ENCODE results near the gene ZNF554. TPM values are rescaled to one million over a fixed set of nuclear protein-coding genes. Genes with fewer than 3 reads are reported as not detected.

Gene ZNF554
- total RNA-seq, 1 donor from 2014 or later, result 8.6 TPM

DNA sequence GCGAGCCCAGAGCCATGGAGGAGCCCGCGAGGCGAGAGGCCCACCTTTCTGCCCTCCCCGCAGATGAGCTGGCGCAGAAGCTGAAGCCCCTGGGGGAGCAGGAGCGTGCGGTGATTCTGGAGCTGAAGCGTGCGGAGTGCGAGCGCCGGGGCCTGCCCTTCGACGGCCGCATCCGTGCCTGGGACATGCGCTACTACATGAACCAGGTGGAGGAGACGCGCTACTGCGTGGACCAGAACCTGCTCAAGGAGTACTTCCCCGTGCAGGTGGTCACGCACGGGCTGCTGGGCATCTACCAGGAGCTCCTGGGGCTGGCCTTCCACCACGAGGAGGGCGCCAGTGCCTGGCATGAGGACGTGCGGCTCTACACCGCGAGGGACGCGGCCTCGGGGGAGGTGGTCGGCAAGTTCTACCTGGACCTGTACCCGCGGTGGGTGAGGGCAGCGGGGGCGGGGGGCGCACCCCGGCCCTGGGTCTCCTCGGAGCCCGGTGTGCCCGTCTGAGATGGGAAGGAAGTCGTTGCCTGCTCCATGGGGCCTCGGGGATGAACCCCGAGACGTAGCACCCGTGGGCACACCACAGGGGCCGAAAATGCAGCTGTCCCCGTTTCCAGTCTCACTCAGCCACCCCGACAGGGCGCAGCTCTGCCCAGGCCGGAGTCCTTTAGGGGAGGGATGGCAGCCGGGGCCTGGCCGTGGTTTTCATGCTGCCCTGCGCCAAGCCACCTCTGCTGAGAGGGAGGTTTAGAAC is 12.1 kb upstream of the ZNF554 start:
- H3K4me3 Mint-ChIP-seq, result no peak overlapping the region
- no peaks in the 10 kb centered on the region for H3K27me3 Mint-ChIP-seq (ENCODE audit: low read depth)
- no peaks in the 10 kb centered on the region for H3K9me3 Mint-ChIP-seq
- no peaks in the 10 kb centered on the region for H3K4me1 Mint-ChIP-seq
- TF ChIP-seq, protein P1, sequence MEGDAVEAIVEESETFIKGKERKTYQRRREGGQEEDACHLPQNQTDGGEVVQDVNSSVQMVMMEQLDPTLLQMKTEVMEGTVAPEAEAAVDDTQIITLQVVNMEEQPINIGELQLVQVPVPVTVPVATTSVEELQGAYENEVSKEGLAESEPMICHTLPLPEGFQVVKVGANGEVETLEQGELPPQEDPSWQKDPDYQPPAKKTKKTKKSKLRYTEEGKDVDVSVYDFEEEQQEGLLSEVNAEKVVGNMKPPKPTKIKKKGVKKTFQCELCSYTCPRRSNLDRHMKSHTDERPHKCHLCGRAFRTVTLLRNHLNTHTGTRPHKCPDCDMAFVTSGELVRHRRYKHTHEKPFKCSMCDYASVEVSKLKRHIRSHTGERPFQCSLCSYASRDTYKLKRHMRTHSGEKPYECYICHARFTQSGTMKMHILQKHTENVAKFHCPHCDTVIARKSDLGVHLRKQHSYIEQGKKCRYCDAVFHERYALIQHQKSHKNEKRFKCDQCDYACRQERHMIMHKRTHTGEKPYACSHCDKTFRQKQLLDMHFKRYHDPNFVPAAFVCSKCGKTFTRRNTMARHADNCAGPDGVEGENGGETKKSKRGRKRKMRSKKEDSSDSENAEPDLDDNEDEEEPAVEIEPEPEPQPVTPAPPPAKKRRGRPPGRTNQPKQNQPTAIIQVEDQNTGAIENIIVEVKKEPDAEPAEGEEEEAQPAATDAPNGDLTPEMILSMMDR (conservative IDR thresholded peaks at IDR 0.05), result no peak
- DNase-seq (ENCODE audit: low read depth, low spot score), result no peak
- peaks cover 10% of the 10 kb centered on the region for H3K36me3 Mint-ChIP-seq (ENCODE audit: low read depth)
- no peak overlapping the region for H3K27ac Mint-ChIP-seq (ENCODE audit: unreplicated experiment)

DNA sequence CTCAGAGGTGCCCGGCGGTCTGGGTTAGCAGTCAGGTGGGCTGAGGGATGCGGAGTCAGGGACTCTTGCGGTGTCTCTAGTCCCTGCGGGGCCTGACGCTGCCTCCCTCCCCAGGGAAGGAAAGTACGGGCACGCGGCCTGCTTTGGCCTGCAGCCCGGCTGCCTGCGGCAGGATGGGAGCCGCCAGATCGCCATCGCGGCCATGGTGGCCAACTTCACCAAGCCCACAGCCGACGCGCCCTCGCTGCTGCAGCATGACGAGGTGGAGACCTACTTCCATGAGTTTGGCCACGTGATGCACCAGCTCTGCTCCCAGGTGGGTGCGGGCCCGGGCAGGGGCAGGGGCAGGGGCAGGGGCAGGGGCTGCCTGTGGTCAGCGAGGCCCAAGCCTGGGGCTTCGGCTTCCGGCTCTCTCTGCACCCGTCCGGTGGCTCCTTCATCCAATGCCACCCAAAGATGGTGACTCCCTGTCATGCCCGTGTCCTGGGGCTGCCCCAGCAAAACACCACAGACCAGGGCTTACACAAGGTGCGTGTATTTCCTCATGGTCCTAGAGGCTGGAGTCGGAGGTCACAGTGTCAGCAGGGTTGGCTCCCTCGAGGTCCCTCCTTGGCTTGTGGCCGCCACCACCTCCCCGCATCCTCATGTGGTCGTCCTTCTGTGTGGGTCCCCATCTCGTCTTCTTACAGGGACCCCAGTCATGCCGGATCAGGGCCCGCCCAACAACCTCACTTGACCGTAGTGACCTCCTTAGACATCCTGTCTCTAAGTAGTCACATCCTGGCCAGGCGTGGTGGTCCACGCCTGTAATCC is 11.3 kb upstream of the ZNF554 start:
- H3K36me3 Mint-ChIP-seq (ENCODE audit: low read depth), result peaks cover 6% of the 10 kb centered on the region
- no peaks in the 10 kb centered on the region for H3K4me1 Mint-ChIP-seq
- DNase-seq (ENCODE audit: low read depth, low spot score), result no peak

DNA sequence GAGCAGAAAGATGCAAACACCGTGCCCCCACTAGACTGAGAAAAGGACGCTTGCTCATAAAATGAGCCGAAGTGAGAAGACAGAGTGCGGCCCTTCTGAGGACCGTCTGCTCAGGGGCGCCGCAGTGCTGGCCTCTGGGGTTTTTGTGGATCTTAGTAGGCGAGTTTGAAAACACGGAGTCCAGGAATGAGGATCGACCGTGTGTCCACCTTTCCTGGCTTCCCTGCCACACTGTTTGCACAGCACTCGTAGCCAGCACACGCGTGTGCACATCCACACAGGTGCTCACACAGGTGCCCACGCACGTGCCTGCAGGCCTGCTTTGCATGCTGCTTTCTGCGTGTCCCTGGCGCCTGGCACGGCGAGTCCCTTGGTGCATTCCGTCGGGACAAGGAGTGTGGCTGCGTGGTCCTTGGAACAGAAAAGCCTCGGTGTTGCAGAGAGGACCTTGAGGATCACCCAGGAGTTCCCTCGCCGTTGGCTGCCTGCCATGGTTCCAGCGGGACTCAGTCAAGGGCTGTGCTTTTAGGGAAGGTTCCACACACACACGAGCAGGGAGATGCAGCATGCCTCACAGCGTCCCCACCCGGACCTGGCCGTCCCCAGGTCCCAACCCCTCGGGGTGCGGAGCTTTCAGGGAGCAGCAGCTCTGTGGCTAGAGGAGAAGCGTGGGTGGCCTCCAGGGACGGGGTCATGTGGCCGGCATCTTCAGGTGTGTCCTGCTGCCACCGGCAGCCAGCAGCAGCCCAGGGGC is 10.1 kb upstream of the ZNF554 start:
- Mint-ChIP-seq H3K4me1 (no peaks in the 10 kb centered on the region), H3K9me3 (no peaks in the 10 kb centered on the region), H3K36me3 (ENCODE audit: low read depth) (peaks cover 6% of the 10 kb centered on the region), H3K27ac (ENCODE audit: unreplicated experiment) (no peak overlapping the region), H3K27me3 (ENCODE audit: low read depth) (no peaks in the 10 kb centered on the region), H3K4me3 (no peak overlapping the region)
- TF ChIP-seq, protein P1 (conservative IDR thresholded peaks at IDR 0.05), result no peak
- no peak for DNase-seq (ENCODE audit: low read depth, low spot score)

More for the DNA sequence above, 11.3 kb upstream of the ZNF554 start:
- Mint-ChIP-seq H3K9me3 (no peaks in the 10 kb centered on the region), H3K27me3 (ENCODE audit: low read depth) (no peaks in the 10 kb centered on the region), H3K27ac (ENCODE audit: unreplicated experiment) (no peak overlapping the region), H3K4me3 (no peak overlapping the region)
- TF ChIP-seq, protein P1 (conservative IDR thresholded peaks at IDR 0.05), result no peak

DNA sequence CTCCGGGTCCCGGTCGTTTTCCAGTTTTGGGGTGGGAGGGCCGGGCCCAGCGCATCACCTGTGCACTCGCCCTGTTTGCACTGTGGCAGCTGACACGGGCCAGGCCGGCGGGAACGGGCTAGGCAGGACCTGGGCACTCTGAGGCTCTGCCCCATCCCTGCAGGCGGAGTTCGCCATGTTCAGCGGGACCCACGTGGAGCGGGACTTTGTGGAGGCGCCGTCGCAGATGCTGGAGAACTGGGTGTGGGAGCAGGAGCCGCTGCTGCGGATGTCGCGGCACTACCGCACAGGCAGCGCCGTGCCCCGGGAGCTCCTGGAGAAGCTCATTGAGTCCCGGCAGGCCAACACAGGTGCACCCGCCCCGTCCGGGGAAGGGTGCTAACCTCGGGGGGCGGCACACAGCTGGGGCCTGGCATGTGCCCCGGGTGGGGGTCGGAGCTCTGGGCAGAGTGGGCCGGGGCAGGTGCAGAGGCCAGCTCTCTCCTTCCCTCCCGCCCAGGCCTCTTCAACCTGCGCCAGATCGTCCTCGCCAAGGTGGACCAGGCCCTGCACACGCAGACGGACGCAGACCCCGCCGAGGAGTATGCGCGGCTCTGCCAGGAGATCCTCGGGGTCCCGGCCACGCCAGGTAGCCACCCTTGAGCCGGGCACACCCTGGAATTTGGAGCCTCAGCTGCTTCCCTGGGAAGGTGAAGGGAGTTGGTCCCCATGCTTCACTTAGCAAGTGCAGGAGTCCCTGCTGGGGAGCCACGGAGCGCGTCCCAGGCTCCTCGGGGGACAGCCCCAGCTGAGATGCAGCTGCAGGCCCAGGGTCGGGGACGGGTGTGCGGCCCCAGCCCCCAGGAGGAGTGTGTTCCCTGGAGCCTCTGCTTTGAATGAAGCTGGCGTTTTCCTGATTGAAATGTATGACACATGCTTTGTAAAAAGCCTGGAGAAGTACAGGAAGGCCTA is 9.3 kb upstream of the ZNF554 start:
- Mint-ChIP-seq H3K9me3 (no peaks in the 10 kb centered on the region), H3K36me3 (ENCODE audit: low read depth) (peaks cover 5% of the 10 kb centered on the region), H3K4me1 (no peaks in the 10 kb centered on the region), H3K27me3 (ENCODE audit: low read depth) (no peaks in the 10 kb centered on the region), H3K27ac (ENCODE audit: unreplicated experiment) (no peak overlapping the region), H3K4me3 (no peak overlapping the region)
- TF ChIP-seq, protein P1 (conservative IDR thresholded peaks at IDR 0.05), result no peak
- no peak for DNase-seq (ENCODE audit: low read depth, low spot score)
